Measurements from ENCODE around the gene PASK.

GRCh38 chr2:241189093-241189855, 40.0 kb upstream of the PASK start:
- TF ChIP-seq, protein P1, sequence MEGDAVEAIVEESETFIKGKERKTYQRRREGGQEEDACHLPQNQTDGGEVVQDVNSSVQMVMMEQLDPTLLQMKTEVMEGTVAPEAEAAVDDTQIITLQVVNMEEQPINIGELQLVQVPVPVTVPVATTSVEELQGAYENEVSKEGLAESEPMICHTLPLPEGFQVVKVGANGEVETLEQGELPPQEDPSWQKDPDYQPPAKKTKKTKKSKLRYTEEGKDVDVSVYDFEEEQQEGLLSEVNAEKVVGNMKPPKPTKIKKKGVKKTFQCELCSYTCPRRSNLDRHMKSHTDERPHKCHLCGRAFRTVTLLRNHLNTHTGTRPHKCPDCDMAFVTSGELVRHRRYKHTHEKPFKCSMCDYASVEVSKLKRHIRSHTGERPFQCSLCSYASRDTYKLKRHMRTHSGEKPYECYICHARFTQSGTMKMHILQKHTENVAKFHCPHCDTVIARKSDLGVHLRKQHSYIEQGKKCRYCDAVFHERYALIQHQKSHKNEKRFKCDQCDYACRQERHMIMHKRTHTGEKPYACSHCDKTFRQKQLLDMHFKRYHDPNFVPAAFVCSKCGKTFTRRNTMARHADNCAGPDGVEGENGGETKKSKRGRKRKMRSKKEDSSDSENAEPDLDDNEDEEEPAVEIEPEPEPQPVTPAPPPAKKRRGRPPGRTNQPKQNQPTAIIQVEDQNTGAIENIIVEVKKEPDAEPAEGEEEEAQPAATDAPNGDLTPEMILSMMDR (IDR thresholded peaks at IDR 0.05): no peak
- TF ChIP-seq POLR2A (IDR thresholded peaks at IDR 0.05): no peak

Data from tibial nerve (tissue), 3 donors.